ENCODE results near the gene MYADM. TPM values are rescaled to one million over a fixed set of nuclear protein-coding genes. Genes with fewer than 3 reads are reported as not detected.

The MYADM gene
- total RNA-seq, 1 donor from 2014 or later, result 100 TPM

GRCh38 chr19:53908935-53909415 is 41.3 kb downstream of the MYADM start, which contains the start of gene CACNG7:
Gene CACNG7 (plus strand): TSS chr19:53909278. CDS start chr19:53912832, 3,554 bp downstream.
- intact Hi-C loops (cut with micrococcal nuclease), result loop anchor here (5.0 kb wide), 1 partner anchor 123 kb away; no protein-coding TSS in a partner anchor

- intact Hi-C loops (cut with micrococcal nuclease), result loop anchor here (5.0 kb wide), 1 partner anchor 123 kb away; no protein-coding TSS in a partner anchor
Measured at GRCh38 chr19:53909471-53910169, 41.9 kb downstream of the MYADM start.

GRCh38 chr19:53910170-53910518 is 42.5 kb downstream of the MYADM start:
- intact Hi-C loops (cut with micrococcal nuclease), result no loop called here

GRCh38 chr19:53912653-53913052 is 45.0 kb downstream of the MYADM start:
- intact Hi-C loops (cut with micrococcal nuclease), result no loop called here

- intact Hi-C loops (cut with micrococcal nuclease), result no loop called here
Measured at GRCh38 chr19:53915000-53915399, 47.3 kb downstream of the MYADM start.

GRCh38 chr19:53916004-53916403 is 48.3 kb downstream of the MYADM start:
- intact Hi-C loops (cut with micrococcal nuclease), result no loop called here

- intact Hi-C loops (cut with micrococcal nuclease), result no loop called here
Measured at GRCh38 chr19:53917356-53917755, 49.7 kb downstream of the MYADM start.

Other genes with a start within 250 kb of the MYADM start
- gene DPRX, start 235.9 kb upstream of the MYADM start, total RNA-seq, result not detected in 2 replicates
- not detected in 2 replicates for gene NLRP12, start 43.6 kb upstream of the MYADM start, total RNA-seq
- gene PRKCG, start 14.3 kb downstream of the MYADM start, total RNA-seq, result 0.32 TPM in 1 of 2 replicates, not detected in the other
- not detected in 2 replicates for gene CACNG7, start 41.4 kb downstream of the MYADM start, total RNA-seq
- gene CACNG8, start 95.1 kb downstream of the MYADM start, total RNA-seq, result not detected in 2 replicates
- not detected in 2 replicates for gene CACNG6, start 123.8 kb downstream of the MYADM start, total RNA-seq
- gene VSTM1, start 196.0 kb downstream of the MYADM start, total RNA-seq, result not detected in 2 replicates
- gene TARM1, start 213.5 kb downstream of the MYADM start, total RNA-seq, result not detected in 2 replicates
- gene OSCAR, start 232.9 kb downstream of the MYADM start, total RNA-seq, result 0.22 TPM in 1 of 2 replicates, not detected in the other
- 108 and 124 TPM in 2 replicates for gene NDUFA3, start 235.0 kb downstream of the MYADM start, total RNA-seq
- gene TFPT, start 247.8 kb downstream of the MYADM start, total RNA-seq, result 39.3 and 48.5 TPM in 2 replicates
- gene PRPF31, start 247.9 kb downstream of the MYADM start, total RNA-seq, result 71.4 and 76.7 TPM in 2 replicates